Stimulated activated naive B cell treated with anti-CD40 and anti-IgM and Interleukin-4, amounts not matched to agents 10 μg/mL and 1 μg/mL and 100 μg/mL, for 72 hours (primary cell): Measurements from ENCODE around the gene NXF1.
A peak's percentile ranks its signal among the peaks of the same experiment; 100 is the strongest.
"Not testable (repeated sequence)": the region's sequence is repeated elsewhere in the genome, so short reads cannot be mapped to it uniquely, and the experiment has no call there.

Experiments used
- ATAC-seq, 2 donors: fragments of 150-1000 bp; cut with Tn5 transposase; replicated peaks; 2 replicates each; pipeline ENCODE4 v1.10.0; 2021; ENCODE audit warnings: moderate library complexity in 1 of 2
- DNase-seq: peaks from one replicate; pipeline ENCODE4 v3.0.0; 2021
- H3K27ac Mint-ChIP-seq: one replicate; pipeline ENCODE4 v1.8.0; 2022; ENCODE audit warnings: mild to moderate bottlenecking, mixed read lengths
- H3K27me3 Mint-ChIP-seq, 2 donors: one replicate each; pipeline ENCODE4 v1.8.0; 2022; ENCODE audit warnings: mixed read lengths in 2 of 2
- H3K36me3 Mint-ChIP-seq, 2 donors: one replicate each; pipeline ENCODE4 v1.8.0; 2022; ENCODE audit warnings: mixed read lengths in 2 of 2, mild to moderate bottlenecking in 1 of 2
- H3K4me1 Mint-ChIP-seq, 2 donors: one replicate each; pipeline ENCODE4 v1.8.0; 2022; ENCODE audit warnings: mixed read lengths in 2 of 2, mild to moderate bottlenecking in 1 of 2
- H3K4me3 Mint-ChIP-seq, 2 donors: one replicate each; pipeline ENCODE4 v1.8.0; 2022; ENCODE audit warnings: mild to moderate bottlenecking in 2 of 2, mixed read lengths in 2 of 2, moderate library complexity in 1 of 2
- H3K9me3 Mint-ChIP-seq, 2 donors: one replicate each; pipeline ENCODE4 v1.8.0; 2022; ENCODE audit warnings: mixed read lengths in 2 of 2, mild to moderate bottlenecking in 1 of 2

Gene NXF1

GRCh38 chr11:62805076-62805892 is at the start of gene NXF1:
Gene NXF1 (minus strand): TSS chr11:62805440. CDS start chr11:62805356, 84 bp downstream.
- Mint-ChIP-seq H3K9me3 (no peaks in the 10 kb centered on the region), H3K4me1 (peaks cover 25 to 46% of the 10 kb centered on the region in 2 donors), H3K27me3 (no peaks in the 10 kb centered on the region), H3K36me3 (peaks cover 23 to 29% of the 10 kb centered on the region in 2 donors), H3K4me3 (peak within 1 kb of the TSS; percentile 94 to 97), H3K27ac (peak within 1 kb of the TSS; percentile 99)
- peak; percentile 87 to 90 for ATAC-seq
- peak; percentile 95 for DNase-seq

GRCh38 chr11:62854013-62854824 is 49.0 kb upstream of the NXF1 start:
- Mint-ChIP-seq H3K27me3 (no peaks in the 10 kb centered on the region), H3K9me3 (no peaks in the 10 kb centered on the region), H3K4me1 (peaks cover 33 to 67% of the 10 kb centered on the region in 2 donors), H3K27ac (peak overlapping the region; percentile 100), H3K36me3 (peaks cover 48 to 53% of the 10 kb centered on the region in 2 donors), H3K4me3 (peak overlapping the region; percentile 97 to 98)
- no peak for DNase-seq
- no peak for ATAC-seq

- H3K36me3 Mint-ChIP-seq, result peaks cover 47 to 53% of the 10 kb centered on the region in 2 donors
- peak overlapping the region; percentile 97 to 98 for H3K4me3 Mint-ChIP-seq
- H3K4me1 Mint-ChIP-seq, result peaks cover 32 to 64% of the 10 kb centered on the region in 2 donors
- peak overlapping the region; percentile 100 for H3K27ac Mint-ChIP-seq
- H3K9me3 Mint-ChIP-seq, result no peaks in the 10 kb centered on the region
- no peaks in the 10 kb centered on the region for H3K27me3 Mint-ChIP-seq
- no peak for ATAC-seq
- no peak for DNase-seq
Observed at GRCh38 chr11:62853279-62853965, 48.2 kb upstream of the NXF1 start.

- H3K4me3 Mint-ChIP-seq, result peak overlapping the region; percentile 97 to 98
- no peak for DNase-seq
- H3K36me3 Mint-ChIP-seq, result peaks cover 44 to 49% of the 10 kb centered on the region in 2 donors
- H3K27me3 Mint-ChIP-seq, result no peaks in the 10 kb centered on the region
- H3K9me3 Mint-ChIP-seq, result no peaks in the 10 kb centered on the region
- peak overlapping the region; percentile 100 for H3K27ac Mint-ChIP-seq
- no peak for ATAC-seq
- peaks cover 26 to 57% of the 10 kb centered on the region in 2 donors for H3K4me1 Mint-ChIP-seq
Observed at GRCh38 chr11:62852523-62853188, 47.4 kb upstream of the NXF1 start.

GRCh38 chr11:62851807-62852522 is 46.7 kb upstream of the NXF1 start:
- peaks cover 21 to 50% of the 10 kb centered on the region in 2 donors for H3K4me1 Mint-ChIP-seq
- peaks cover 38 to 47% of the 10 kb centered on the region in 2 donors for H3K36me3 Mint-ChIP-seq
- no peak for DNase-seq
- no peaks in the 10 kb centered on the region for H3K9me3 Mint-ChIP-seq
- no peak for ATAC-seq
- H3K4me3 Mint-ChIP-seq, result peak overlapping the region; percentile 9 to 60
- H3K27ac Mint-ChIP-seq, result peak overlapping the region; percentile 84
- H3K27me3 Mint-ChIP-seq, result no peaks in the 10 kb centered on the region

GRCh38 chr11:62850911-62851806 is 45.9 kb upstream of the NXF1 start:
- ATAC-seq, result no peak

GRCh38 chr11:62847767-62848314 is 42.6 kb upstream of the NXF1 start:
- Mint-ChIP-seq H3K4me1 (peaks cover 10 to 18% of the 10 kb centered on the region in 2 donors), H3K36me3 (peaks cover 9 to 12% of the 10 kb centered on the region in 2 donors), H3K9me3 (no peaks in the 10 kb centered on the region), H3K27me3 (no peaks in the 10 kb centered on the region), H3K4me3 (no peak overlapping the region), H3K27ac (peak overlapping the region; percentile 77)
- no peak for DNase-seq
- ATAC-seq, result no peak

More at GRCh38 chr11:62850911-62851806, 45.9 kb upstream of the NXF1 start:
- H3K36me3 Mint-ChIP-seq, result peaks cover 38 to 46% of the 10 kb centered on the region in 2 donors
- H3K4me1 Mint-ChIP-seq, result peaks cover 21 to 46% of the 10 kb centered on the region in 2 donors
- DNase-seq, result no peak
- H3K4me3 Mint-ChIP-seq, result peak overlapping the region; percentile 9 to 52
- no peaks in the 10 kb centered on the region for H3K9me3 Mint-ChIP-seq
- H3K27me3 Mint-ChIP-seq, result no peaks in the 10 kb centered on the region
- peak overlapping the region; percentile 84 for H3K27ac Mint-ChIP-seq

- H3K4me3 Mint-ChIP-seq, result no peak overlapping the region
- no peak overlapping the region for H3K27ac Mint-ChIP-seq
- no peaks in the 10 kb centered on the region for H3K36me3 Mint-ChIP-seq
- no peaks in the 10 kb centered on the region for H3K9me3 Mint-ChIP-seq
- DNase-seq, result no peak
- ATAC-seq, result no peak
- no peaks in the 10 kb centered on the region for H3K27me3 Mint-ChIP-seq
- H3K4me1 Mint-ChIP-seq, result peaks cover 2 to 4% of the 10 kb centered on the region in 2 donors
Observed at GRCh38 chr11:62846177-62846576, 40.9 kb upstream of the NXF1 start.

GRCh38 chr11:62844154-62844553 is 38.9 kb upstream of the NXF1 start:
- H3K27ac Mint-ChIP-seq, result peak overlapping the region; percentile 17
- ATAC-seq (no peak), DNase-seq (no peak)
- H3K4me3 Mint-ChIP-seq, result no peak overlapping the region
- peaks cover 3 to 6% of the 10 kb centered on the region in 2 donors for H3K36me3 Mint-ChIP-seq
- peaks cover 0 to 10% of the 10 kb centered on the region in 2 donors for H3K4me1 Mint-ChIP-seq
- no peaks in the 10 kb centered on the region for H3K27me3 Mint-ChIP-seq
- H3K9me3 Mint-ChIP-seq, result no peaks in the 10 kb centered on the region

GRCh38 chr11:62843466-62843865 is 38.2 kb upstream of the NXF1 start:
- no peak for DNase-seq
- H3K27me3 Mint-ChIP-seq, result no peaks in the 10 kb centered on the region
- peaks cover 0 to 12% of the 10 kb centered on the region in 2 donors for H3K4me1 Mint-ChIP-seq
- H3K36me3 Mint-ChIP-seq, result peaks cover 4 to 10% of the 10 kb centered on the region in 2 donors
- H3K9me3 Mint-ChIP-seq, result no peaks in the 10 kb centered on the region
- peak overlapping the region; percentile 17 for H3K27ac Mint-ChIP-seq
- no peak for ATAC-seq
- H3K4me3 Mint-ChIP-seq, result no peak overlapping the region

- H3K27me3 Mint-ChIP-seq, H3K4me3 Mint-ChIP-seq, H3K9me3 Mint-ChIP-seq, DNase-seq, ATAC-seq, H3K27ac Mint-ChIP-seq: not testable (repeated sequence)
- peaks cover 2 to 12% of the 10 kb centered on the region in 2 donors for H3K4me1 Mint-ChIP-seq
- H3K36me3 Mint-ChIP-seq, result peaks cover 4 to 10% of the 10 kb centered on the region in 2 donors
Observed at GRCh38 chr11:62842891-62843290, 37.7 kb upstream of the NXF1 start.

- Mint-ChIP-seq H3K4me1 (peaks cover 9 to 16% of the 10 kb centered on the region in 2 donors), H3K9me3 (no peaks in the 10 kb centered on the region), H3K27ac (no peak overlapping the region), H3K27me3 (no peaks in the 10 kb centered on the region), H3K36me3 (peaks cover 9 to 16% of the 10 kb centered on the region in 2 donors), H3K4me3 (no peak overlapping the region)
- peak; percentile 52 for DNase-seq
- ATAC-seq, result no peak
Observed at GRCh38 chr11:62842171-62842741, 37.0 kb upstream of the NXF1 start.
